Endothelial cell (in vitro differentiated cells): Measurements from ENCODE around the gene HSF2. TPM values are rescaled to one million over a fixed set of nuclear protein-coding genes. Genes with fewer than 3 reads are reported as not detected.

Source experiments
- DNase-seq: peaks from one replicate; pipeline ENCODE4 v3.0.0; 2021; ENCODE audit warnings: low spot score
- H3K27ac Mint-ChIP-seq: one replicate; pipeline ENCODE4 v1.8.0; 2021; ENCODE audit warnings: mixed read lengths, inconsistent platforms; ENCODE audit not compliant: unreplicated experiment
- H3K27me3 Mint-ChIP-seq: one replicate; pipeline ENCODE4 v1.8.0; 2021; ENCODE audit warnings: mild to moderate bottlenecking, moderate library complexity, mixed read lengths, inconsistent platforms; ENCODE audit not compliant: unreplicated experiment
- H3K36me3 Mint-ChIP-seq: one replicate; pipeline ENCODE4 v1.8.0; 2021; ENCODE audit warnings: mild to moderate bottlenecking, low read depth, mixed read lengths, inconsistent platforms; ENCODE audit not compliant: unreplicated experiment
- H3K4me1 Mint-ChIP-seq: one replicate; pipeline ENCODE4 v1.8.0; 2021; ENCODE audit warnings: mild to moderate bottlenecking, mixed read lengths, inconsistent platforms; ENCODE audit not compliant: unreplicated experiment
- H3K4me3 Mint-ChIP-seq: one replicate; pipeline ENCODE4 v1.8.0; 2021; ENCODE audit warnings: mild to moderate bottlenecking, mixed read lengths, inconsistent platforms; ENCODE audit not compliant: unreplicated experiment
- H3K9me3 Mint-ChIP-seq: one replicate; pipeline ENCODE4 v1.8.0; 2021; ENCODE audit warnings: mixed read lengths, inconsistent platforms; ENCODE audit not compliant: unreplicated experiment
- CTCF ChIP-seq: fragments of 200-600 bp; sonication (generic); IDR thresholded peaks from one replicate; pipeline ENCODE4 v1.5.0; 2021; ENCODE audit warnings: antibody characterized with exemption; ENCODE audit not compliant: unreplicated experiment
- total RNA-seq: library from RNA; stranded (reverse); fragmentation: NEBNext Ultra II Directional; extraction: Animal tissue kit (Norgen Biotek cat#: 25700); gene quantifications from one replicate; pipeline ENCODE4 v1.2.1, GENCODE V29; 2021; ENCODE audit not compliant: unreplicated experiment

The HSF2 gene
- total RNA-seq, 1 donor from 2014 or later, result 13.9 TPM

- no peak for DNase-seq
- H3K27ac Mint-ChIP-seq, result peak overlapping the region; percentile 21
- peaks cover 13% of the 10 kb centered on the region for H3K4me1 Mint-ChIP-seq
- H3K27me3 Mint-ChIP-seq, result peaks cover 2% of the 10 kb centered on the region
- H3K36me3 Mint-ChIP-seq, result no peaks in the 10 kb centered on the region
- peak overlapping the region; percentile 85 for H3K4me3 Mint-ChIP-seq
- no peak for TF ChIP-seq CTCF
- H3K9me3 Mint-ChIP-seq, result no peaks in the 10 kb centered on the region
These were observed 451 bp upstream of the HSF2 start for GRCh38 chr6:122399055-122399347.

DNA sequence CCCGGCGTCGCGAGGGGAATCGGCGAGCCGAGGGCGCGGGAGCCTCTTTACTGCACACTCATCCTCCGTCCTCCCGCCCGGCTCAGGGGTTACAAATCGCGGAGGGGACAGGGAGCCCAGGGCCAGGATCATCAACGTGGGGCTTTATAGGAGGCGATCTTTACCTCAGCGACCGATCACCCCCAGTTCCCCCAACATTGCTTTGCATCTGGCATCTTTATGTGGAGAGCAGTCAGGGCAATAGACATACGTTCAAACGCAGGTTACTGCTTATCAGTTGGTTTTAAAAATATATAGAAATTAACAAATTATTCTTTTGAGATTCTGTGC is 634 bp downstream of the HSF2 start:
- DNase-seq, result no peak
- Mint-ChIP-seq H3K36me3 (no peaks in the 10 kb centered on the region), H3K27ac (peak overlapping the region; percentile 74), H3K4me3 (peak overlapping the region; percentile 98), H3K27me3 (peaks cover 2% of the 10 kb centered on the region), H3K9me3 (no peaks in the 10 kb centered on the region), H3K4me1 (peaks cover 13% of the 10 kb centered on the region)
- no peak for TF ChIP-seq CTCF

DNA sequence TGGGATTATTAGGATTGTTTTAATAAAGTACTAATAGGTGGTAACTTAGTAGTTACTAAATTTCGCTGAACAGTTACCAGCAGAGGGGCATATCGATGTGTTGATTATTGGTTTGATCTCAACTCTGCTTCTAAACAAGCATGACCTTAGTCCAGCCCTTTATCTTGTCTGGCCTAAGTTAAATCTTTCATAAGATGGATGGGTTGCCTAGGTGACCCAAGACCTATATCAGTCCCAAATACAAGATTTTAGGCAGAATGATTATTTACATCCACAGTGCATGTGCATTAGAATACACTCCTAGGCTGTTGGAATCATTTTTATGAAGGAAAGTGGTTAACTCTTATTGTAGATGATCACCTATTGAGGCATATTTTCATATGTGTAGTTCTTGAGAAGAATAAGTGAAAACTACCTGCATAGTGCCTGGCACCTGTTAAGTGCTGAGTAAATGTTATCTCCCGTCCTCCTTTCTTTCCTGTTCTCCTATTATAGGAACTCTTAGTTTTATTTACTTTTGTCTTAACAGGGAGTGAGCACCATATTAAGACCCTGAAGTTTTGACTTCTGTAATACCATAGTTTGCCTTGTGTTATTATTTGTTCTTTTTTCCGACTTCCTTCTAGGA is 1.1 kb downstream of the HSF2 start:
- no peak for TF ChIP-seq CTCF
- H3K27me3 Mint-ChIP-seq, result peaks cover 2% of the 10 kb centered on the region
- peak overlapping the region; percentile 98 for H3K4me3 Mint-ChIP-seq
- H3K9me3 Mint-ChIP-seq, result no peaks in the 10 kb centered on the region
- no peak for DNase-seq
- no peaks in the 10 kb centered on the region for H3K36me3 Mint-ChIP-seq
- H3K27ac Mint-ChIP-seq, result peak overlapping the region; percentile 40
- H3K4me1 Mint-ChIP-seq, result peaks cover 13% of the 10 kb centered on the region

DNA sequence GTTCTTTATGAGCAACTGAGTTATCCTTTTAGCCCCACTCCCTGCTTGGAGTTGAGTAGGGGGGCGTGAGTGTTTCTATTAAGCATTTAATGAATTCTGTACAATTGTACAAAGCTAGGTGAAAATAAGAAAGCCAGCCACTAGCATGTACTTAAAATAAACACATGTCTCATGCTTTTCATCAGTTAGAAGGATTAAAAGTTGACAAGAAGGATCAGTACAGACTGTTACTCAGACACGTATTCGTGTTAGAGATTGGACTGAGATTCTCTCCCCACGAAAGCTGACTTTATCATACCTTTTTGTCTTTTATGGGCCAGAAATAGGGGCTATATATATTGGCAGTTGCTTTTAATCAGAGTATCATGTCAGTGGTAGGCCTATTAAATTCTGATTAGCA is 1.7 kb downstream of the HSF2 start:
- TF ChIP-seq CTCF, result no peak

GRCh38 chr6:122404444-122404843 is 5.0 kb downstream of the HSF2 start:
- Mint-ChIP-seq H3K27me3 (peaks cover 3% of the 10 kb centered on the region), H3K4me3 (no peak overlapping the region), H3K4me1 (peaks cover 20% of the 10 kb centered on the region), H3K9me3 (no peaks in the 10 kb centered on the region), H3K36me3 (no peaks in the 10 kb centered on the region), H3K27ac (no peak overlapping the region)
- TF ChIP-seq CTCF, result no peak
- no peak for DNase-seq

More for the DNA sequence above, 1.7 kb downstream of the HSF2 start:
- H3K4me1 Mint-ChIP-seq, result peaks cover 13% of the 10 kb centered on the region
- H3K36me3 Mint-ChIP-seq, result no peaks in the 10 kb centered on the region
- DNase-seq, result no peak
- no peak overlapping the region for H3K27ac Mint-ChIP-seq
- peaks cover 2% of the 10 kb centered on the region for H3K27me3 Mint-ChIP-seq
- H3K9me3 Mint-ChIP-seq, result no peaks in the 10 kb centered on the region
- peak overlapping the region; percentile 87 for H3K4me3 Mint-ChIP-seq
